ENCODE data around the gene SRP72. TPM values are rescaled to one million over a fixed set of nuclear protein-coding genes. Genes with fewer than 3 reads are reported as not detected.

Gene SRP72
- total RNA-seq, 1 experiment from 2014 or later = 146 TPM

DNA sequence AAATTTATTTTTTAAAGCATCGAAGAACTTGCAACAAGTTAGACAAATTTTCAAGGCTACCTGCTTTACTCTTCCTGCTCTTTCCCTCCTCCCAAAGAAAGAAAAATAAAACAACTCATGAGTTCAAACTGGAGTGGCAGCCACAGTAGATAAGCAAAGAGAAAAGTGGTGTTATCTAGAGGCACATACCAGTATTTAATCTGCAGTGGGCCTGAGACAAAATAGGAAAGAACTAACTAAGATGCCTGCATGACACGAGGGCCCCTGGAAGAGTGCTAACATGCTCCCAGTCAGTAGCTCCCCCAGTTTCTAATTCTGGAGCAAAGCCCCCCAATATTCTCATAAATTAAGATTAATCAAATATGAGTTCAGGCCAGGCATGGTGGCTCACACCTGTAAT lies 46.1 kb downstream of the SRP72 start:
- Histone ChIP-seq H3K9ac (ENCODE audit: low read length) (no peak overlapping the region), H4K20me1 (ENCODE audit: insufficient read depth) (no peaks in the 10 kb centered on the region), H3K4me1 (ENCODE audit: control insufficient read depth in 1 of 2, insufficient read depth in 2 of 2, low read length in 2 of 2) (no peaks in the 10 kb centered on the region), H3K9me2 (ENCODE audit: insufficient read depth) (no peaks in the 10 kb centered on the region), H3K27me3 (ENCODE audit: insufficient read depth, low read length) (no peaks in the 10 kb centered on the region), H3K4me3 (replicated peaks in 1 of 2; ENCODE audit: low read depth in 1 of 2, low read length in 2 of 2) (no peak overlapping the region), H3K4me2 (ENCODE audit: low read length) (no peak overlapping the region), H2AFZ (ENCODE audit: low read depth, low read length, poor library complexity, severe bottlenecking) (no peak overlapping the region), H3K9me3 (ENCODE audit: control insufficient read depth in 1 of 2, insufficient read depth in 1 of 2, low read depth in 1 of 2, low read length in 2 of 2) (no peaks in the 10 kb centered on the region), H3K36me3 (ENCODE audit: control insufficient read depth in 1 of 2, insufficient read depth in 2 of 2, low read length in 2 of 2) (no peaks in the 10 kb centered on the region), H3K79me2 (ENCODE audit: insufficient read depth, low read length) (no peaks in the 10 kb centered on the region), H3K27ac (ENCODE audit: low read depth, low read length) (no peak overlapping the region)
- ChIA-PET POLR2A (no interaction called here), CTCF (no interaction called here), RAD21 (ENCODE audit: low non-redundant PET in 1 of 2, low total read pairs in 2 of 2, uncharacterized antibody in 2 of 2, unreplicated experiment in 2 of 2) (no interaction called here)
- TF ChIP-seq ZFX (IDR thresholded peaks at IDR 0.05) = no peak
- no peak for TF ChIP-seq SRF (IDR thresholded peaks at IDR 0.05; ENCODE audit: low read depth)
- TF ChIP-seq, protein P1, sequence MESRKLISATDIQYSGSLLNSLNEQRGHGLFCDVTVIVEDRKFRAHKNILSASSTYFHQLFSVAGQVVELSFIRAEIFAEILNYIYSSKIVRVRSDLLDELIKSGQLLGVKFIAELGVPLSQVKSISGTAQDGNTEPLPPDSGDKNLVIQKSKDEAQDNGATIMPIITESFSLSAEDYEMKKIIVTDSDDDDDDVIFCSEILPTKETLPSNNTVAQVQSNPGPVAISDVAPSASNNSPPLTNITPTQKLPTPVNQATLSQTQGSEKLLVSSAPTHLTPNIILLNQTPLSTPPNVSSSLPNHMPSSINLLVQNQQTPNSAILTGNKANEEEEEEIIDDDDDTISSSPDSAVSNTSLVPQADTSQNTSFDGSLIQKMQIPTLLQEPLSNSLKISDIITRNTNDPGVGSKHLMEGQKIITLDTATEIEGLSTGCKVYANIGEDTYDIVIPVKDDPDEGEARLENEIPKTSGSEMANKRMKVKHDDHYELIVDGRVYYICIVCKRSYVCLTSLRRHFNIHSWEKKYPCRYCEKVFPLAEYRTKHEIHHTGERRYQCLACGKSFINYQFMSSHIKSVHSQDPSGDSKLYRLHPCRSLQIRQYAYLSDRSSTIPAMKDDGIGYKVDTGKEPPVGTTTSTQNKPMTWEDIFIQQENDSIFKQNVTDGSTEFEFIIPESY (IDR thresholded peaks at IDR 0.05; ENCODE audit: extremely low read depth, insufficient replicate concordance, low read length) = no peak
- no peak for TF ChIP-seq ZNF274 (IDR thresholded peaks at IDR 0.05; ENCODE audit: low read depth, low read length)
- no peak for TF ChIP-seq POLR2AphosphoS5 (IDR thresholded peaks at IDR 0.05; ENCODE audit: low read depth, low read length)
- TF ChIP-seq, protein P2, sequence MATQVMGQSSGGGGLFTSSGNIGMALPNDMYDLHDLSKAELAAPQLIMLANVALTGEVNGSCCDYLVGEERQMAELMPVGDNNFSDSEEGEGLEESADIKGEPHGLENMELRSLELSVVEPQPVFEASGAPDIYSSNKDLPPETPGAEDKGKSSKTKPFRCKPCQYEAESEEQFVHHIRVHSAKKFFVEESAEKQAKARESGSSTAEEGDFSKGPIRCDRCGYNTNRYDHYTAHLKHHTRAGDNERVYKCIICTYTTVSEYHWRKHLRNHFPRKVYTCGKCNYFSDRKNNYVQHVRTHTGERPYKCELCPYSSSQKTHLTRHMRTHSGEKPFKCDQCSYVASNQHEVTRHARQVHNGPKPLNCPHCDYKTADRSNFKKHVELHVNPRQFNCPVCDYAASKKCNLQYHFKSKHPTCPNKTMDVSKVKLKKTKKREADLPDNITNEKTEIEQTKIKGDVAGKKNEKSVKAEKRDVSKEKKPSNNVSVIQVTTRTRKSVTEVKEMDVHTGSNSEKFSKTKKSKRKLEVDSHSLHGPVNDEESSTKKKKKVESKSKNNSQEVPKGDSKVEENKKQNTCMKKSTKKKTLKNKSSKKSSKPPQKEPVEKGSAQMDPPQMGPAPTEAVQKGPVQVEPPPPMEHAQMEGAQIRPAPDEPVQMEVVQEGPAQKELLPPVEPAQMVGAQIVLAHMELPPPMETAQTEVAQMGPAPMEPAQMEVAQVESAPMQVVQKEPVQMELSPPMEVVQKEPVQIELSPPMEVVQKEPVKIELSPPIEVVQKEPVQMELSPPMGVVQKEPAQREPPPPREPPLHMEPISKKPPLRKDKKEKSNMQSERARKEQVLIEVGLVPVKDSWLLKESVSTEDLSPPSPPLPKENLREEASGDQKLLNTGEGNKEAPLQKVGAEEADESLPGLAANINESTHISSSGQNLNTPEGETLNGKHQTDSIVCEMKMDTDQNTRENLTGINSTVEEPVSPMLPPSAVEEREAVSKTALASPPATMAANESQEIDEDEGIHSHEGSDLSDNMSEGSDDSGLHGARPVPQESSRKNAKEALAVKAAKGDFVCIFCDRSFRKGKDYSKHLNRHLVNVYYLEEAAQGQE (IDR thresholded peaks at IDR 0.05; ENCODE audit: low read depth) = no peak
- TF ChIP-seq YY1 (IDR thresholded peaks at IDR 0.05; ENCODE audit: extremely low read depth, insufficient replicate concordance, low read depth, low read length) = no peak
- no peak for TF ChIP-seq RAD21 (IDR thresholded peaks at IDR 0.05; ENCODE audit: low read depth)
- no peak for TF ChIP-seq POLR2A (IDR thresholded peaks at IDR 0.05; ENCODE audit: borderline replicate concordance, extremely low read depth, insufficient read depth, insufficient read length)
- TF ChIP-seq TCF7L2 (IDR thresholded peaks at IDR 0.05; ENCODE audit: borderline replicate concordance, extremely low read depth, insufficient read depth, insufficient read length) = no peak
- TF ChIP-seq JUND (IDR thresholded peaks at IDR 0.05) = no peak
- no peak for TF ChIP-seq EZH2phosphoT487 (IDR thresholded peaks at IDR 0.05; ENCODE audit: borderline replicate concordance)
- no peak for TF ChIP-seq EZH2 (IDR thresholded peaks at IDR 0.05)
- no peak for TF ChIP-seq CEBPB (IDR thresholded peaks at IDR 0.05; ENCODE audit: low read depth)
- no peak for TF ChIP-seq SIN3A (IDR thresholded peaks at IDR 0.05; ENCODE audit: low read depth)
- TF ChIP-seq, protein P3, sequence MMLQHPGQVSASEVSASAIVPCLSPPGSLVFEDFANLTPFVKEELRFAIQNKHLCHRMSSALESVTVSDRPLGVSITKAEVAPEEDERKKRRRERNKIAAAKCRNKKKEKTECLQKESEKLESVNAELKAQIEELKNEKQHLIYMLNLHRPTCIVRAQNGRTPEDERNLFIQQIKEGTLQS (IDR thresholded peaks at IDR 0.05) = no peak
- TF ChIP-seq SP1 (IDR thresholded peaks at IDR 0.05; ENCODE audit: low read depth) = no peak
- TF ChIP-seq, protein P4, sequence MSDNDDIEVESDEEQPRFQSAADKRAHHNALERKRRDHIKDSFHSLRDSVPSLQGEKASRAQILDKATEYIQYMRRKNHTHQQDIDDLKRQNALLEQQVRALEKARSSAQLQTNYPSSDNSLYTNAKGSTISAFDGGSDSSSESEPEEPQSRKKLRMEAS (IDR thresholded peaks at IDR 0.05) = no peak
- TF ChIP-seq FOSL1 (IDR thresholded peaks at IDR 0.05; ENCODE audit: low read depth) = no peak
- no peak for TF ChIP-seq ELF1 (IDR thresholded peaks at IDR 0.05; ENCODE audit: borderline replicate concordance, low read depth)
- BruUV-seq (replicated peaks) = no TSS peak
- no peak for ATAC-seq
- intact Hi-C loops (cut with micrococcal nuclease) = no loop called here
- no peak for DNase-seq (ENCODE audit: low read depth, low spot score)
